Activated T-cell treated with anti-CD3 and anti-CD28 coated beads, Interleukin-2, amount 50 U/mL, for 48 hours (primary cell): Measurements from ENCODE around the gene TOR1A.
"Not testable (repeated sequence)": the region's sequence is repeated elsewhere in the genome, so short reads cannot be mapped to it uniquely, and the experiment has no call there.

Source experiments
- DNase-seq, 2 experiments: peaks; one replicate each; pipeline ENCODE4 v3.0.0-alpha.2; 2020

The TOR1A gene

DNA sequence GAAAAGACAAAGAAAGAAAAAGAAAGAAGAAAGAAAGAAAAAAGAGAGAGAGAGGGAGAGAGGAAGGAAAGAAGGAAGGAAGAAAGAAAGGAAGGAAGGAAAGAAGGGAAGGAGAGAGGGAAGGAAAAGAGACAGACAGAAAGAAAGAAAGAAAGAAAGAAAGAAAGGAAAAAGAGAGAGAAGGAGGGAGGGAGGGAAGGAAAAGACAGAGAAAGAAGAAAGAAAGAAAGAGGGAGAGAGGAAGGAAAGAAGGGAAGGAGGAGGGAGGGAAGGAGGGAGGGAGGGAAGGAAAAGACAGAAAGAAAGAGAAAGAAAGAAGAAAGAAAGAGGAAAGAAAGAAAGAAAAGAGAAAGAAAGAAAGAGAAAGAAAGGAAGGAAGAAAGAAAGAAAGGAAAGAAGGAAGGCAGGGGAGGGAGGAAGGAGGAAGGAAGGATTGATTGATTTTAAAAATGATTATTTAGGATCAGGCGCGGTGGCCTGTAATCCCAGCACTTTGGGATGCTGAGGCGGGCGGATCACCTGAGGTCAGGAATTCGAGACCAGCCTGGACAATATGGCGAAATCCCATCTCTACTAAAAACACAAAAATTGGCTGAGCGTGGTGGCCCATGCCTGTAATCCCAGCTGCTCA is 44.3 kb downstream of the TOR1A start:
- no peak for DNase-seq

DNA sequence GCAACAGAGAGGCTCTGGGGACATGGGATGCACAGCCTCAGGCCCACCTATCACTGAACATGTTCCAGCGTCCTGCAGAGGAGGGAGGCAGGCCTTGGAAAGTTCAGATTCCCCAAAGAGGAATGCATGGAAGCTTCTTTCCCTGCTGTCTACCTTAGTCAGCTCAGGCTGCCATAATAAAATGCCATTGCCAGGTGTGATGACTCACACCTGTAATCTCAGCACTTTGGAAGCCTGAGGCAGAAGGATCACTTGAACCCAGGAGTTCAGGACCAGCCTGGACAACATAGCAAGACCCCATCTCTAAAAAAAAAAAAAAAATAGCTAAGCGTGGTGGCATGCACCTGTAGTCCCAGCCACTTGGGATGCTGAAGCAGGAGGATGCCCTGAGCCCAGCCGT is 45.5 kb downstream of the TOR1A start:
- no peak for DNase-seq

DNA sequence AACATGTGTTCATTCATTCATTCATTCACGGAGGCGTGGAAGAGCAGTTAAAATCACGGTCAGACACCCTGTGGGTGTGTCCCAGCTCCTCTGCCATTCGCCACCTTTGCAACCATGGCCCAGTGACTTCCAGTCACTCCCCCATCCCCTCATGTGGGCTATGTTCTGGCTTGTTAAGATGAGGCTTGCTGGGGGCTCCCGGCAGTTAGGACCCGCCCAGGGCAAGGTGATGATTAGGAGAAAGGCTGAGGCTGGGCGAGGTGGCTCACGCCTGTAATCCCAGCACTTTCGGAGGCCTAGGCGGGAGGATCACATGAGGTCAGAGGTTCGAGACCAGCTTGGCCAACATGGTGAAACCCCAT is 46.2 kb downstream of the TOR1A start:
- no peak for DNase-seq

GRCh38 chr9:129776938-129777768 is 46.8 kb downstream of the TOR1A start:
- peak; percentile 68 to 72 for DNase-seq

DNA sequence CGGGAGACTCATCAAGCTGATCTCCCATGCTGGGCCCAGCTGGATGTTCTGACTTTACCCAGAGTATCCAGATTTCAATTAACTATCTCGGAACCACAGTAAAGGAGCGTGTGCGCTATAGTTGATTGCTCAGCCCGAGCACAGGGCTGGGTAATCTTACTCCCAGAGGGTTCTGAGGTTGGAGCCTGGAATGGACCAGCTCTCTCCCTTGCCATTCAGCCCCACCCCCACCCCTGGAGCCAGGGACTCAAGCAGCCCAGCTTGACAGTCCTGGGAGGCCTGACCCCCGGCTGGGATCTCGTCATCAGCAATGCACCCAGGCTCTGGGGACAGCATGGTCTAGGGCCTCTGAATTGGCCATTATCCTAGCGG is 47.4 kb downstream of the TOR1A start:
- DNase-seq, result no peak

- DNase-seq, result not testable (repeated sequence)
Observed at GRCh38 chr9:129776096-129776495, 47.8 kb downstream of the TOR1A start.

GRCh38 chr9:129775448-129775798 is 48.5 kb downstream of the TOR1A start:
- no peak for DNase-seq

DNA sequence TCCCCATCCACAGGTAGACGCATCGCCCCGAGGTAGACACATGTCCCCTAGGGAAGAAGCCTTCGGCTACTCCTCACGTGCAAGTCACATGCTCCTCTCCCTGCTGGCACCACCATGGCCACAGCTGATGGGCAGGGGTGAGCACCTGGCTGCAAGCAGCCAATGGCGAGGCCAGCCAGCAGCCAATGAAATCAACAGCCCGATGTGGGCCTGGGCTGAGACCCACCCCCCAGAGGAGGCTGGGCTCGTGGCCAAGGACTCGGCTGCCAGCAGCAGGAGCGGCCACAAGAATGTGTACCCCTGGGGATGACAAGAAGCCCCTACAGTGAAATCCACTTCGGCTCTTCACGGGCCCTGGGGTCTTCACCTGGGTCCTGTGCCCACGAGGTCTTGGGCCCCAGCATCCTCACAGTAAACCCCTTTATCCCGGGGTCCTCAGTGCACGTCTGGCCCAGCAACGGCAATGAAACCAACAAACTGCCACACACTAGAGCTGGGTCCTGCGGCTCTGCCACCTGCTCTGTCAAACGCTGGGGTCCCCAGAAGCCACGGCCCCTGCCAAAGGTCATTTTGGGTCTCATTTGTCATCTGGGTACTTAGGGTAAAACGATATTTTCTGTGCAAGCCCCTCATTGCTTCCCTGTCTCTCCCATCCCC is 49.0 kb downstream of the TOR1A start:
- no peak for DNase-seq

- no peak for DNase-seq
Observed at GRCh38 chr9:129773262-129774048, 50.5 kb downstream of the TOR1A start.

- no peak for DNase-seq
Observed at GRCh38 chr9:129770741-129771140, 53.2 kb downstream of the TOR1A start.

DNA sequence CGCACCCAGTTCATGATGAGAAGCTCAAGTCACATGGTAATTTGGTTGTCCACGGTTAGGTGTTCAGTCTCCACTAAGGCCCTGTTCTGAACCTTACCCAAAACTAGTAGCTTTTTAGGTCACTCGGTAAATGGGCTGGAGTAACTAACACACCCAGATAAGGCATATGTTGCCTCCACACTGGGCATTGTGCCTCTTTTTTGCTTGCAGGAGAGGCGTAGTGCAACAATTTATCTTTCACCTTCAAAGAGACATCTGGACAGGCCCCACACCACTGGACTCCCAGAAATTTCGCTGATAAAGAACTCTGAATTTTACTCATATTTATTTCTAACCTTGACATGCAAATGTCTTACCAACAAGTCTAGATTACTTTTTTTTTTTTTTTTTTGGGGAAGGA is 54.3 kb downstream of the TOR1A start:
- DNase-seq, result no peak

- DNase-seq, result no peak
Observed at GRCh38 chr9:129768486-129768885, 55.5 kb downstream of the TOR1A start.

DNA sequence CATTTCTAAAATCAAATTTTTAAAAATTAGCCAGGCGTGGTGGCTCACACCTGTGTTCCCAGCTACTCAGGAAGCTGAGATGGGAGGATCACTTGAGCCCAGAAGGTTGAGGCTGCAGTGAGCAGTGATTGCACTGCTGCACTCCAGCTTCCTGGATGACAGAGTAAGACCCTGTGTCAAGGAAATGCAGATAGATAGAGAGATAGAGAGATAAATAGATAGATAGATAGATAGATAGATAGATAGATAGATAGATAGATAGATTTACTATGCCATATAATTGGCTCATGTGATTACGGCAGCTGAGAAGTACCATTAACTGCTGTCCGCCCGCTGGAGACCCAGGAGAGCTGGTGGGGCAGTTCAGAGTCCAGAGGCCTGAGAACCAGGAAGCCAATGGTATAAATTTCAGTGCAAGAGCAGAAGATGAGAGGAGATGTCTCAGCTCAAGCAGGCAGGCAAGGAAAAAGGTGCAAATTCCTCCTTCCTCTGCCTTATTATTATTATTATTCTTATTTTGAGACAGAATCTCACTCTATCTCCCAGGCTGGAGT is 58.1 kb downstream of the TOR1A start:
- no peak for DNase-seq

DNA sequence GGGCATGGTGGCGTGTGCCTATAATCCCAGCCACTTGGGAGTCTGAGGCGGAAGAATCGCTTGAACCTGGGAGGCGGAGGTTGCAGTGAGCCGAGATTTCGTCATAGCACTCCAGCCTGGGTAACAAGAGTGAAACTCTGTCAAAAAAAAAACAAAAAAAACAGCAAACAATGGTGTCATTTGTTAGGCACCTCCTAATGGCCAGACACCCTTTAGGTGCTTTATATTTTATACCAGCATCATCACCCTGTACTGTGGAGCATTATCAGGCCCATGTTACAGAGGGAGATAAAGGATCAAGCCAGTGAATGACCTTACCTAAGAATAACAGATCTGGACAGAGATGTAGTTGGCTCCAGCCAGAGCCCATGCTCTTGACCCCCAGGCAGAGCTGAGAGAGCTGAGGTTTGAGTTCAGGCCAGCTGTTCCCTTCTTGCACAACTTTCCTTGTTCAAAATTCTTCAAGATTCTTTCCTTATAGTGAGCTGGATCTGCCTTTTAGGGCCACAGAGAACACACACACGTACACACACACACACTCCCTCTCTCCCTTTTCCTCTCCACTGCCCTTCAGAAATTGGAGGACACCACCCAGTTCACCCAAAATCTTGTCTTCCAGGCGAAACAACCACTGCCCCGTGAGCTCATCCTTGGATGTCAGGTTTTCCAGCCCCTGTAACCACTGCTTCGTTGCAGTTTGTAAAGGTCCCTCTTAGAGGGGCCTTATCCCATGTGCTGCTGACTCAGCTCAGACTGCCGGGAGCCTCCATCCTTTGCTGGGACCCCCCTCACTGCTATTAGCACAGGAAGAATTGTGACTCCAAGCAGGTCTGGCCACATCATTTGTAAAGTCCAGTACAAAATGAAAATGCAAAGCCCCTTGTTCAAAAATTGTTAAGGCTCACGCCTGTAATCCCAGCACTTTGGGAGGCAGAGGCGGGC is 60.7 kb downstream of the TOR1A start:
- no peak for DNase-seq
